ENCODE measurements around the gene CIZ1.

CIZ1 gene

DNA sequence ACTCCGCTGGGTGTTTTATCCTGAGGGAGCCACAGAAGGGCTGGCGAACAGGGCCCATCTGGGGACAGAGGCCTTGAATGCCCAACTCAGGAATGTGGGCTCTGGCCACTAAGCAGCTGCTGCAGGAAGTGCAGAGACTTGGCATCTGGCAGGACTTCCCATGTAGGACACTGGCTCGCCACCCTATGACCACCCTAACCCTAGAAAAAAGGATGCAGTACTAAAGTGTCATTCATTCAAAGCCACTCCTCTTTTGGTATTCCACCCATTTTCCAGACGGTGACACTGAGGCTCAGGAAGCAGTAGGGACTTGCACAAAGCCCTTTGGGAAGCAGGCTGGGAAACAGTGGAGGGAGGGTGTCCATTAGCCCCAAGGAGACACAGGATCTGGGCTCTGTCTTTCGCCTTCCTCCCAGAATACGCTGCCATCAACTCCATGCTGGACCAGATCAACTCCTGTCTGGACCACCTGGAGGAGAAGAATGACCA lies 28.3 kb downstream of the CIZ1 start:
- no peak for DNase-seq (ENCODE audit: low spot score)

DNA sequence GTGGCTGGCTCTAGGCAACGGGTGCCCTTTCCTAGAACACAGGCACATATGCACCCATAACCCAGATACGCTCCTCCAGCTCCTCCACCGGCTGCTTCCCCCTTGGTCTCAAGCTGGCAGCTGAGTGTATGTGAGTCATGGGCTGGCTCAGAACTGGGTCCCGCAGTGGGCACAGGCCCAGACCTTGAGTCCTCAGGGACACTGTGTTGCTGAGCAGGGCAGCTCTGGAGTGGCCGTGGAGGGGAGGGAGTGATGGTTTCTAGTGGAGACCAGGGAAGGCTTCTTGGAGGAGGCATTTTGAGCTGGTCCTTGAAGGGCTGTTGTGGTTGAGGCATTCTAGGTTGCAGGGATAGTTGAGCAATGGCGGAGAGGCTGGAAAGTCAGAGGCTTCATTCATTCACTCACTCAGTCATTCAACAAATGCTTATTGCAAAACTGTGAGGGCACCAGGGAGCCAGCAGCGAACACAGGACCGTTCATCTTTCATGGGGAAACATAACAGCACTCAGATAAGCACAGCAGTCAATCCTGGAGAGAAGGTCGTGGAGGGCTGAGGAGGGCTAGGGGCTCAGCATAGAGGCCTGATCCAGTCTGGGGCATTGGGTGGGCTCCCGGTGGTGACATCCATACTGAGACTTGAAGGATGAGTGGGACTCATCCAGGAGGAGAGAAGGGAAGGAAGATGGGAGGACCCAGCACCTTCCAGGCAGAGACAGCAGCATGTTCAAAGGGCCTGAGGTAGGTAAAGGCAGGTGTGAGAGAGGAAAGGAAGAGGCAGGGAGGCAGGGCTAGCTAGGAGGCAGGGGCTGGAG lies 29.0 kb downstream of the CIZ1 start:
- no peak for DNase-seq (ENCODE audit: low spot score)

DNA sequence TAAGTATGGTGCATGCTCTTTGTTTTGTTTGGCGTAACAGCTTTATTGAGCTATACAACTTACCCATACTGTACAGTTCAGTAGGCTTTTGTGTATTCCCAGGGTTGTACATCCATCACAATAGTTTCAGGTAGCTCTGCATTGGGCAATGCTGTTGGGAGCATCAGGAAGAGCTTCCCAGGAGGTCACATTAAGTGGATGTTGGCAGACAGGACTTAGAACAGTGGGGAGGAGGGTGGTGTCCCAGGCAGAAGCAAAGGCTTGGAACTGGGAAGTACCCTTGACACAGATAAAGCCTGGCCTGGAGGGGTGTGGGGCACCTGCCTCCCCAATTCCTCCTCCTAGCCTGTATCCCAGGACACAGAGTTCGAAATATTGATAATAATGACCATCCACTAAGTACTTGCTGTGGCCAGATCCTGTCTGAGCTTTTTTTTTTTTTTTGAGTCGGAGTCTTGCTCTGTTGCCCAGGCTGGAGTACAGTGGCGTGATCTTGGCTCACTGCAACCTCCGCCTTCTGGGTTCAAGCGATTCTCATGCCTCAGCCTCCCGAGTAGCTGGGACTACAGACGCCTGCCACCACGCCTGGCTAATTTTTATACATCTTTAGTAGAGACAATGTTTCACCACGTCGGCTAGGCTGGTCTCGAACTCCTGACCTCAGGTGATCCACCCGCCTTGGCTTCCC lies 30.0 kb downstream of the CIZ1 start:
- no peak for DNase-seq (ENCODE audit: low spot score)

DNA sequence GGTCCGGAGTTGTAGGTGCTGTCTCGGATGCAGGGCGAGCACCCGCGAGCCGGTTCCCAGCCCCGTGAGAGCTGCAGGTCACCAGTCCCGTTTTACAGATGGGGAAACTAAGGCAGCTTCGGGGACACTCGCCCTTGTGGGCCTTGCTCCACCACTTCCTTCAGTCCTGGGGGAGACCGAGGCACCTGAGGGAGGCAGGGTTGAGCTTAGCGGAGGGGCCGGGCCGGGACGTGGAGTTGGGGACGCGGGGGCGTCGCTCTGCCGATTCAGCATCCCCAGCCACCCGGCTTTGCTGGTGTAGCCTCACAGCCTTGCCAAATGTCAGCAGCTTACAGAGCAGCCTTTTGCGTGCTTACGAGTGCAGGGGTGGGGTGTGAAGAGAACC lies 30.8 kb downstream of the CIZ1 start:
- DNase-seq (ENCODE audit: low spot score) = peak; percentile 57

DNA sequence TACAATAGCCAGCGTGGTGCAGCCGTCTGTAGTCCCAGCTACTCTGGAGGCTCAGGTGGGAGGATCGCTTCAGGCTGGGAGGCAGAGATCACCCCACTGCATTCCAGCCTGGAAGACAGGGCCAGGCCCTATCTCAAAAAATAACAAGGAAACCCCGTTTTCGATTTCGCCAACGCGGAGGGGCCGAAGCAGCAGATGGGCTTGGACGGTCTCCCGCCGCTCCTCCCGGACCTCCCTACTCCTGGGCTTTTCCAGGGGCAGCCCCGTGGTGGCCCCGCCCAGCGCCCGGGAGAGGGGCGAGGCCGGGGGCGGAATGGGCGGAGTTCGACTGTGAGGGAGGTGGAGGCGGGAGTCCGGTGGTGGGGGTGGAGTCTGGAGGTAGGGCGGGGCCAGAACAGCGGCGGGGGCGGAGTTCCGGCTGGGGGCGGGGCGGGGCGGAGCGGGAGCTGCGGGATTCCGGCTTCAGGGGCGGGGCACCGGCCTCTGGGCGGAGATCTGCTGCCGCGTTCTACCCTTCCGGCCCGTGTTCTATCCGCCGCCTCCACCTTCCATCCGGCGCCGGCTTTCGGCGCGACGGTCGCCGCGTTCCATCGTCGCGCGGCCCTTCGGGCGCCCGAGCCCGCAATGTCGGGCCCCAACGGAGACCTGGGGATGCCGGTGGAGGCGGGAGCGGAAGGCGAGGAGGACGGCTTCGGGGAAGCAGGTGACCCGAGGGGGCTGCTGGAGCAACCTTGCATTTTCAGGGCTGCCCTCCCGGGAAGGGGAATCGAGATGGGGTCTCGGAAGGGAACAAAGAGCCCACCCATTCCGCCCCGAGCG lies 31.4 kb downstream of the CIZ1 start, which contains the start of gene BBLN:
BBLN (plus strand) TSS at position 482 of the 819 bp plus-strand sequence; CDS start at position 625, 143 bp downstream.
- peak; percentile 99 for DNase-seq (ENCODE audit: low spot score)

DNA sequence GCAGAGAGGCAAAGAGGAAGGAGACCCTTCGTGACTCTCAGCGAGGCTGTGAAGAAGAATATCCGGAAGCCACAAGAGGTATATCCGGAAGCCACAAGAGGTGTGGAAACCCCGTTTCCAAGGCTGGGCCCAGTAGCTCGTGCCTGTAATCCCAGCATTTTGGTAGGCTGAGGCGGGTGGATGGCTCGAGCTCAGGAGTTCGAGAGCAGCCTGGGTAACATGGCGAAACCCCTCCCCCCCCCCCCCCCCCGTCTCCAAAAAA lies 31.9 kb downstream of the CIZ1 start:
- DNase-seq (ENCODE audit: low spot score) = peak; percentile 62

DNA sequence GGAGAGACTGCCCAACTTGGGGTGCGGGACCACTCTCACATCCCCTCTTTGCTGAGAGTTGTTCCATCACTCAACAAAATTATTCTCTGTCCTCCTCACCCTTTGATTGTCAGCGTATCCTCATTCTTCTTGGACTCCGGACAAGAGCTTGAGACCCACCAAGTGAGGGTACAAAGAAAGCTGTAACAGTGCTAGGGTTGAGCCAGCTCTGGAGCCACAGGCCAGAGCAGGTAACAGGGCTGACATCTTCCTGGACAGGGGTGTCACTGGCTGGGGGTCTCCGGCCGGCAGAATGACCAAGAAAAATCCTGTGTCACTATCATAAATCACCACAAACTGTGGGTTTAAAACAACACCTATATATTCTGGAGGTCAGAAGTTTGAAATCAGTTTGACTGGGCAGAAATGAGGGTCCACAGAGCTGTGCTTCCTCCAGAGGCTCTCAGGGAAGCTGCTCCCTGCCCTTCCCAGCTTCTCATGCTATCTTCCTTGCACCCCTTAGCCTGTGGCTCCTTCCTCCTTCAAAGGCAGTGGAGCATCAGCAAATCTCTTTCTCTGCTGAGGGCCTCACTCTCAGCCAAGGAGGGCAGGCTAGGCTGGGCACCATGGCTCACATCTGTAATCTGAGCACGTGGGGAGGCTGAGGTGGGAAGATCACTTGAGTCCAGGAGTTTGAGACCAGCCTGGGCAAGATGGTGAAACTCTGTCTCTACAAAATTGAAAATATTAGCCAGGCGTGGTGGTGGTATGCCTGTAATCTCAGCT lies 35.5 kb downstream of the CIZ1 start:
- no peak for DNase-seq (ENCODE audit: low spot score)

DNA sequence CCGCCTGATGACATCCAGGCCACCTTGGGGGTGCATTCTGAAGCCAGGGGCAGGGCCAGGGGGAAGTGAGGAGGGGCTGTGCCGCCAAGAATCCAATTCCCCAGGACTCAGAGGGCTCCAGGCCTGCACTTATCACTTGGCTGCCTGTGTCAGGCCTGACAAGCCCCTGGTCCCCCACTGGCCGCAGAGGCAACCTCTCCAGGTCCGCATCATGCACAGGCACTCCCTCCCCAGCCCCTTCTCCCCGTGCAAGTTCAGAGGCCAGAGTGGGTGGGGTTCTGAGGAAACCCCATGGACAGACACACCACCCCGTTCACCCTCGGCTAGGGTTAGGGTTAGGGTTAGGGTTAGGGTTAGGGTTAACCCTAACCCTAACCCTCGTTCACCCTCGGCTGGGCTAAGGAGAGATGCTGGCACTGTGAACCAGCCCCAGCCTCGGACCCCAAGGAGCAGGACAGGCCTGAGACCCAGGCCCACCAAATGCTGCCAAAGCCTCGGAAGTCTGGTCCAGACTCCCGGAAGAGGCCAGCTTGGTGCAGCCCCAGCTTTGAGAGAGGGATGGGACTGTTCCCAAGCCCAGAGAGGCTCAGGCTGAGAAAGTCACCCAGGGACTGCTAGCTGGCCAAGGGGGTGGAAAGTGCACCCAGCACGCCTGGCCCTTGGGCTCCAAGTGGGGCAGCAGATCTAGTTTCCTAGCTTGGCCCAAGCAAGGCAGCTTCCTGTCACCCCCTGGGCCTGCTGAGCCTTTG lies 37.3 kb downstream of the CIZ1 start:
- DNase-seq (ENCODE audit: low spot score) = no peak

DNA sequence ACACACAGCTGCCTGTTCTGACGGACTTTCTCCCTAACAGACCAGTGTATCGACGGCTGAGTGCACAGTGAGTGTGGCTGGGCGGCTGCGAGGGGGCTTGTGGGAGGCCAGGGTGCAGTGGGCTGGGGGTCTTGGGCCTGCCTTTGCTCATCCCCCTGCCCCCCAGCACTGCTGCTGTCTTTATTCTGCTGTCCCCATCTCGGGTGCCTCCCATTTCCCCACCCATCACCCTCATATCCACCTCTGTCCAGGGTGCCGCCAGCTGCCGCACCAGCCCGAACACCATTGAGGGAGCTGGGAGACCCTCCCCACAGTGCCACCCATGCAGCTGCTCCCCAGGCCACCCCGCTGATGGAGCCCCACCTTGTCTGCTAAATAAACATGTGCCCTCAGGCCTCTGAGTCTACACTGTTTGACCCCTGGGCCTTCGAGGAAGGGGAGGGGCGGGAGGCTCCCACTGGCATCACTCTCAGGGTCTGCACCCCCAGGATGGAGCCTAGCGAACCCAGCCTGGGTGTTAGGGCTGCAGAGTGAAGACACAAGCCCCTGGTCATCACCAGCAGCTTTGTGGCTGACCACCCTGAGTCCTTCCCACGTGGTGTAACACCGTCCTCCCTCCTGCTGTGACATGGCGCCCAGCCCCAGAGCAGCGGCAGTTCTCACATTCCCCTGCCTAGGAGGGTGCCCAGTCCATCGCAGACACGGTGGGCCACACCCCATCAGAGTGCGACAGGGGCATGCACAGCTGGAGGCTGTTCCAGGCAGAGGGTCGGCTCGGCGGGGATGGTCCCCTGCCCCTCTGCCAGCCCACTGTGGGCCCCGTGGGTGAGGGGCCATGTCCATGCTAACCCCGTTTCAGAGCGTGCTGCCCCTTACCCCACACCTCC lies 38.1 kb downstream of the CIZ1 start:
- DNase-seq (ENCODE audit: low spot score) = no peak

DNA sequence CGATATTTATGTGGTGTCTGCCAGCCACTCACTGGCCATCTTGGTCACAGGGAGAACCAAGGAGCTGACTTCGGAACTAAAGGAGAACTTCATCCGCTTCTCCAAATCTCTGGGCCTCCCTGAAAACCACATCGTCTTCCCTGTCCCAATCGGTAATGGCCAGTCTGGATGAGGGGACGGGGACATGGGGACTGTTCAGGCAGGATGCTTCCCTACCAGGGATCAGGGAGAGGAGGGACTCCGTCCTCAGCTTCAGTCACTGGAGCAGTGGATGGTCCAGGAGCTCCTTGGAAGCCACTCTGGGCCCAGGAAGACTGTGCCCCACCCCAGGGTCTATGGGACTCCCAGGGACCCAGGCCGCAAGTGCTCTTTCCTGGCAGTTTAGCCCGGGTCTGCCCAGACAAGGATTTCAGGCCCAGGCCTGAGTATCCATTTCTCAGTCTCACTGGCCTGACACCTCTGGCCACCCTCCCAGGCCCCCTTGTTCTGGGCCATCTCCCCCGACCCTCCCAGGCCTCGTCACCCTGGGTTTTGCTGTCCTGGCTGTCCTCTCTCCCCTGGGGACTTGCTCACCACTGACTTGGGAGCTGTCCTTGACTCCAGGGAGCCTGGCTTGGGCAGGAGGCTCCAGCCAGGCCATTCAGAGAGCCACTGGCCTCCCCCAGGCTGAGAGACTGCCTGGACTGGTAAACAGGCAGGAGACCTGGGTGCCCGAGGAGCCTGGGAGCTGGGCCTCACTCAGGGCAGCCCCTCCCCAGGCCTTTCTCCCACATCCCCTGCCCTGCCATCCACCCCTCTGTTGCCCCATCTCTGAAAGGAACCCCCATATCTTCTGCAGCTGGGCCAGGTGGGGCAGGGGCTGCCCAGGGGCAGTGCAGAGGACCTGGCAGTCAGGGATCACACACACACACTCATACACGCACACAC lies 39.0 kb downstream of the CIZ1 start:
- no peak for DNase-seq (ENCODE audit: low spot score)

DNA sequence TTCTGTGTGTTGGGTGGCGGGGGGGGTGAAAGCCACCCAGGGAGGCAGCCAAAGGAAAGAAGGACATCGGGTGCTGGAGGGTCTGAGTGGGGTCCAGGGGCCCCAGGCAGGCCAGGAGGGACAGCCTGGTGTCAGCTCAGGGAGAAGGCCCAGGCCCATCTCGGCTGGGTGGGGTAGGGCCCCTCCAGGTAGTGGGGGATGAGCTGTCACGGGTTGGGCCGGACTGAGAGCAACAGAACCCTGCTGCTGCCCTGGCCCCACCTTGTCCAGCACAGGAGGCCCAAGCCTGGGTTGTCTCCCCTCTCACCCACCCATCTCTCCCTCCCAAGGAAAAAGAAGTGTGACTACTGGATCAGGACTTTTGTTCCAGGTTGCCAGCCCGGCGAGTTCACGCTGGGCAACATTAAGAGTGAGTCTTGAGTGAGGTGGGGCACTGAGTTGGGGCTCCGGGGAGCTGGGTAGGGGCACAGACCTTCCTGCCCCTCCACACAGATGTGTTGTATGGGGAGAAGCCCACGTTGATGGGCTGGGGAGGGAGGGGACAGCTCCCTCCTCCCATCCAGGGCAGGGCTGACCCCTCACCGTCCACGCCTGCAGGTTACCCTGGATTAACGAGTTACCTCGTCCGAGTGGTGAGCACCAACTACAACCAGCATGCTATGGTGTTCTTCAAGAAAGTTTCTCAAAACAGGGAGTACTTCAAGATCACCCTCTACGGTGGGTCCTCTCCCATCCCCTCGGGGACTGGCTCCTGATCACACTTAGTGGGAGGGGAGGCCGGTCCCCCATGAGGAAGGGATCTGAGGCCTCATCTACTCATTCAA lies 39.9 kb downstream of the CIZ1 start:
- DNase-seq (ENCODE audit: low spot score) = no peak

DNA sequence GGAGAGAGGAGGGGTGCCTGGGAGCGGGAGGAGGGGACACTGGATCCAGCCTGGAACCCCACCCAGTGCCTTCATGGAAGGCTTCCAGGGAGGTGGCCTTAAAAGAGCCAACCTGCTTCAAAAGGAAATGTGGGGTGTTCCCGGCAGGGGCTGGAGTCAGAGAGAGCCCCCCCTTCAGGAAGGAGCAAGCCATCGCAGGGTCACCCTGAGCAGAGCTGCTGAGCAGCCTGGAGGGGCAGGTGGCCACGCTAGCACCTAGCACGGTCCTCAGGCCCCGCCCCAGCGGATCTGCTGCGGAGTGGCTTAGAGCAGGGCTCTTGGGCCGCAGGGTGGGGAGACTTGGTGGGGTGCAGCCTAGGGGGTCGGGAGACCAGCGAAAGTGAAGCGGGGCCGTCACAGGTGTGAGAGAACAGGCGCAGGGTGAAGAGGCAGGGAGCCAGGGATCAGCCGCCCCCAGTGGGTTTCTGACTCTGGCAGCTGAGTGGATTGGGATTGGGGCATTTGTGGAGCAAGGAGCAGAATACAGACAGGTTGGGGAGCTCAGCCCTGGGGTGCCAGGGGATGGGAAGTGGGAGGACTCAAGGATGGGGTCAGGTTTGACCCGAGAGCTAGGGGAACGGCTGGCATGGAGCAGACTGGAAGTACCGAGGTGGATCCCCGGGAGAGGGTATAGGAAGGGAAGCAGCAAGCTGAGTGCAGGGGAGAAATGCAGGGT lies 40.6 kb downstream of the CIZ1 start:
- DNase-seq (ENCODE audit: low spot score) = peak; percentile 76

DNA sequence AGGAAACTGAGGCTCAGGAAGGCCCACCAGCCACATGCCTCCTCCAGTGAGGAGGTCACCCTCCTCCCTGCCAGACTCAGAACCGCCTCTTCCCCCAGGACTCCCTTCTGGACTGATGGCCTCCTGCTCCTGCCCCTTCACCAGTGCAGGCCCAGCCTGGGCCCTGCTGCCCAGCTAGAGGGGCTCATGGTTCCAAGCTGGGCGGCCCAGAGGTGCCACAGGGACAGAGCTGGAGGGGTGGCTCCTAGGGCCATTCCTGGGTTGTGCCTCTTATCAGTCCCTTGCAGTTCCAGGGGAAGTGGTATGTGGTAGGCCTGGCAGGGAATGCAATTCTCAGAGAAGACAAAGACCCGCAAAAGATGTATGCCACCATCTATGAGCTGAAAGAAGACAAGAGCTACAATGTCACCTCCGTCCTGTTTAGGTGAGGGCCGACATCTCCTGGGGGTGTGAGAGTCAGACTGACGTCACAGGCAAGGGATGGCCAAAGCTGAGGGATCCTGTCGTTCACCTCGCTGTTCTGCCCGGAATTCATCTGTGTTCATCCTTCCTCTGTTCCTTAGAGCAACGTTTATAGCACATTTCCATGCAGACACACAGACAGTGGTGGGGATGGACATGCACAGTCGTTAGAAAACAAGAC lies 41.3 kb downstream of the CIZ1 start:
- DNase-seq (ENCODE audit: low spot score) = no peak

DNA sequence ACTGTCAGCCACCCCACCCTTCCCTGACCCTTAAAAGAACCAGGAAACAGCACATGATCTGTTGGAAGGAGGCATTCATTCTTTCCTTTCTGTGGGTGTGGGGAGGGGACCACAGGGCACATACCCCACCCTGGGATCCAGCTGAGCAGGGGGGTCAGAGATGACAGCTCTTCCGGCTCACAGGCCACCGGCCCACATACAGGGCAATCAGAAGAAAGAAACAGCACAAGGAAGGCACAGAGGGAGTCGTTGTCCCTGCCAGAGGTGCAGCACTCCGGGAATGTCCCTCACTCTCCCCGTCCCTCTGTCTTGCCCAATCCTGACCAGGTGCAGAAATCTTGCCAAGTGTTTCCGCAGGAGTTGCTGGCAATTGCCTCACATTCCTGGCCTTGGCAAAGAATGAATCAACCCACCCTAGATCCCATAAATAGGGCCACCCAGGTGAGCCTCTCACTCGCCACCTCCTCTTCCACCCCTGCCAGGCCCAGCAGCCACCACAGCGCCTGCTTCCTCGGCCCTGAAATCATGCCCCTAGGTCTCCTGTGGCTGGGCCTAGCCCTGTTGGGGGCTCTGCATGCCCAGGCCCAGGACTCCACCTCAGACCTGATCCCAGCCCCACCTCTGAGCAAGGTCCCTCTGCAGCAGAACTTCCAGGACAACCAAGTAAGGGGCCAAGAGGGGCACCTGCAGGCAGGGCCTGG lies 42.2 kb downstream of the CIZ1 start, which contains the start of gene LCN2:
LCN2 (plus strand) TSS at position 453 of the 701 bp plus-strand sequence; CDS start at position 526, 73 bp downstream.
- no peak for DNase-seq (ENCODE audit: low spot score)

DNA sequence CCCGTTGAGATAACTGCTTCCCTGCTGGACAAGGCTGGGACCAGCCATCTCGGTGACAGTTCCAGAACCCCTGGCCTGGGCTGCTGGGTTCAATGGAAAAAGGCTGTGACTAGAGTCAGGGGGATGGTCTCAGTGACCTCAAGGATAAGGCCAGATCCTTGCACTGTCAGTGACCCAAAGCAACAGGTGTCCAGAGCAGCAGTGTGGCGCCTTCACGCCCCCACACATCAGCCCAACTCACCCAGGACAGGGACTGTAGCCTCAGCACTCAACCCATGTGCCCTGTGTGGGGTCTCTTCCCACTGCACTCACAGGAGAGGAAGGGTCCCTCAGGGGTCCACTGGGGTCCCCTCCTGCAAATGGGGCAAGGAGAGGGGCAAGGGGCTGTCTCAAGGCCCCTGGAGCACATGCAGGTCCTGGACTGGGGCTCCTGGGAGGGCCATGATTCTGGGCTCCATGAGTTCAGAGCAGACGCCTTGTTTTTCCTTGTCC lies 42.8 kb downstream of the CIZ1 start:
- no peak for DNase-seq (ENCODE audit: low spot score)

DNA sequence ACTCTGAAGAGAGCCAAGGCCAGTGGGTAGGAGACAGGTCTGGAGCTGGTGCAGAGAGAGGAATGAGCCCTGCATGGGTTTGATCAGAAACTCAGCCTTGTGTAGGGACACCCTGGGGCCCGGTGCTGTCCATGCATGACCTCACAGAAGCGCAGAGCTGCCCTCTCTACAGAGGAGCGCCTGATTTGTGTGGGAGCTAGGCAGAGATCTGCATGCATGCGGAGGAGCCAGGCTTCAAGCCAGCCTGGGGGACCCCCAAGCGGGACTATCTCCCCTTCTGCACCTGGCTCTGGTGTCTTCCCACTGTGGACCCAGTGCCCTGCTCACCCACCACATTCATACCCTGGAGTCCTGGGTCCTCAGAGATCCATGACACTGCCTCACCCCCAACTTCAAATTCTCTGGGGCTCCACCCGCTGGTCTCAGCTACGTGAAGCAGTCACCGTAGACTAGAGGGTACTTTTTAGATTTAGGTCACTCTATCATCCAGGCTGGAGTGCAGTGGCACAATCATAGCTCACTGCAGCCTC lies 44.7 kb downstream of the CIZ1 start:
- DNase-seq (ENCODE audit: low spot score) = no peak
